Measurements from ENCODE around the gene MYH9. TPM values are rescaled to one million over a fixed set of nuclear protein-coding genes. Genes with fewer than 3 reads are reported as not detected.

The MYH9 gene
- total RNA-seq, 1 experiment from 2014 or later = 151 TPM

Other genes starting within 250 kb of the MYH9 start
- 0.08 TPM in 1 of 2 replicates, not detected in the other for gene APOL3, start 227.2 kb downstream of the MYH9 start, total RNA-seq (2014; rRNA removed; shearing (Covaris generic))
- 0.10 TPM in 1 of 2 replicates, not detected in the other for gene APOL4, start 186.2 kb downstream of the MYH9 start, total RNA-seq (2014; rRNA removed; shearing (Covaris generic))
- gene APOL2, start 148.4 kb downstream of the MYH9 start, total RNA-seq (2014; rRNA removed; shearing (Covaris generic)) = 1.1 and 1.9 TPM in 2 replicates
- 0.12 and 0.30 TPM in 2 replicates for gene APOL1, start 134.8 kb downstream of the MYH9 start, total RNA-seq (2014; rRNA removed; shearing (Covaris generic))
- gene TXN2, start 93.7 kb upstream of the MYH9 start, total RNA-seq (2014; rRNA removed; shearing (Covaris generic)) = 45.6 and 53.6 TPM in 2 replicates
- 16.9 and 20.9 TPM in 2 replicates for gene FOXRED2, start 119.1 kb upstream of the MYH9 start, total RNA-seq (2014; rRNA removed; shearing (Covaris generic))
- gene EIF3D, start 141.2 kb upstream of the MYH9 start, total RNA-seq (2014; rRNA removed; shearing (Covaris generic)) = 211 and 216 TPM in 2 replicates